ENCODE results near the gene GAL3ST1. TPM values are rescaled to one million over a fixed set of nuclear protein-coding genes. Genes with fewer than 3 reads are reported as not detected.

The GAL3ST1 gene
- total RNA-seq, 1 donor, result not detected

DNA sequence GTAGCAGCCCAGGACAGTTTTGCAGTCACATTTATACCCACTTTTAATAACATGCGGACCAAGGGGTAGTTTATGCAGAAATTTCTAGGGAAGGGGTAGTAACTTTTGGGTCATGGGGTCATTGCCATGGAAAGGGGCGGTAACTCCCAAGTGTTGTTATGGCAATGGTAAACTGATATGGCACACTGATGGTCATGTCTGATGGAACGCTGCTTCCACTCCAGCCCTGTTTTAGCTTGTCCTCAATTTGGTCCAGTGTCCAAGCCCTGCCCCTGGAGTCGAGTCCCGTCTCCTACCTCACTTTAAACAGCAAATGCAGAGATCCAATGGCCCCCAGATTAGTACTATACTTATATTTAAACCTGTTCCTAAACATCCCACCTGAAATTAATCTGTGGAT lies 57.7 kb downstream of the GAL3ST1 start:
- no peak for DNase-seq (ENCODE audit: low read depth)
- TF ChIP-seq, protein P1, sequence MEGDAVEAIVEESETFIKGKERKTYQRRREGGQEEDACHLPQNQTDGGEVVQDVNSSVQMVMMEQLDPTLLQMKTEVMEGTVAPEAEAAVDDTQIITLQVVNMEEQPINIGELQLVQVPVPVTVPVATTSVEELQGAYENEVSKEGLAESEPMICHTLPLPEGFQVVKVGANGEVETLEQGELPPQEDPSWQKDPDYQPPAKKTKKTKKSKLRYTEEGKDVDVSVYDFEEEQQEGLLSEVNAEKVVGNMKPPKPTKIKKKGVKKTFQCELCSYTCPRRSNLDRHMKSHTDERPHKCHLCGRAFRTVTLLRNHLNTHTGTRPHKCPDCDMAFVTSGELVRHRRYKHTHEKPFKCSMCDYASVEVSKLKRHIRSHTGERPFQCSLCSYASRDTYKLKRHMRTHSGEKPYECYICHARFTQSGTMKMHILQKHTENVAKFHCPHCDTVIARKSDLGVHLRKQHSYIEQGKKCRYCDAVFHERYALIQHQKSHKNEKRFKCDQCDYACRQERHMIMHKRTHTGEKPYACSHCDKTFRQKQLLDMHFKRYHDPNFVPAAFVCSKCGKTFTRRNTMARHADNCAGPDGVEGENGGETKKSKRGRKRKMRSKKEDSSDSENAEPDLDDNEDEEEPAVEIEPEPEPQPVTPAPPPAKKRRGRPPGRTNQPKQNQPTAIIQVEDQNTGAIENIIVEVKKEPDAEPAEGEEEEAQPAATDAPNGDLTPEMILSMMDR (IDR thresholded peaks at IDR 0.05; ENCODE audit: insufficient read depth, low read length), result no peak
- H3K4me3 ChIP-seq (ENCODE audit: low read depth, low read length), result no peak overlapping the region

DNA sequence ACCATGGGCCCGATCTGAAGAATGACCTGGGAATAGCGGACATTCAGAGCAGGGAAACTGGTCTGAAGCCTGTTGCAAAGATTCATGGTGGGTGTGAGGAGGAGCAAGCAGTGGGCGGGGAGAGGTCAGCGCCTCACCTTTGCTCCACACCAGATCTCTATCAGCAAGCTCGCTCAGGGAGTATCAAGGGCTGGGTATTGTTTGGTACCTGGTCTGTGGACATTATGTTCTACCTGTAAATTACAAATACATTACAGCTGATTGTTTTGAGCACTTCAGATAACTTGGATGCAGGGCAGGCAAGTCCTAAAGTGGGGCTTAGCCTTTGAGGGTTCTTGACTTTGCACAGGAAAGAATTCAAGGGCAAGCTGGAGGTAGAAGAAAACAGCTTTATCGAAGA lies 58.2 kb downstream of the GAL3ST1 start:
- no peak overlapping the region for H3K4me3 ChIP-seq (ENCODE audit: low read depth, low read length)
- DNase-seq (ENCODE audit: low read depth), result no peak
- TF ChIP-seq, protein P1 (IDR thresholded peaks at IDR 0.05; ENCODE audit: insufficient read depth, low read length), result no peak

DNA sequence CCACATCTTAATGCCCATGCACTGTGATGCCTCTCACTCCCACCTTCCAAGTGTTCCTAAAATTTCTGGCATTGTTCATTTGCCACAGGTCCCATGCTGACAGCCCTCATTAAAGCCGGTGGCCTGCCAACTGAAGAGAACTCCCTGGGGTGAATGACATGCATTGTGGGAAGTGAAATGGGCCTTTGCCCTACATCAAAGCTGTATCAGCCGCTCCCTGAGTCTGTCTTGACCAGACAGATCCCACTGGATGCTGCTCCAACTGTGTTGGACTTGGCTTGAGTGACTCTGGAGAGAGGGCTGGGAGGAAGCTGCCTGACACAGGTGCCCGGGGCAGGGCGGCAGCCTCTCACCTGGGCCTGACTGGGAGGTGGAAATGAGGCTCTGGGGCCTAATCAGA lies 60.2 kb downstream of the GAL3ST1 start:
- TF ChIP-seq, protein P1 (IDR thresholded peaks at IDR 0.05; ENCODE audit: insufficient read depth, low read length), result no peak
- DNase-seq (ENCODE audit: low read depth), result no peak
- no peak overlapping the region for H3K4me3 ChIP-seq (ENCODE audit: low read depth, low read length)

DNA sequence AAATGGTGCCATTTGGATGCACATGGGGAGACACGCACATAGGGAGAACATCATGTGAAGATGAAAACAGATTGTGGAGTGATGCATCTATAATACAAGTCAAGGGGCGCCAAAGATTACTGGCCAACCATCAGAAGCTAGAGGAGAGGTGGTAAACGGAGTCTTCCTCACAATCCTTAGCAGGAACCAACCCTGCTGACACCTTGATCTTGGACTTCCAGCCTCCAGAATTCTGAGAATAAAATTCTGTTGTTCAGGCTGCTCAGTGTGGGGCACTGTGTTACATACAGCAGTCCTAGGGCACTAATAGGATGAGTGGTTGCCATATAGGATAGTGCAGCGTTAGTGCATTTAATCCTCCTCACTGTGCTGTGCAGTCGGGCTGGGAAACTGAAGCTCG lies 61.0 kb downstream of the GAL3ST1 start:
- no peak overlapping the region for H3K4me3 ChIP-seq (ENCODE audit: low read depth, low read length)
- TF ChIP-seq, protein P1 (IDR thresholded peaks at IDR 0.05; ENCODE audit: insufficient read depth, low read length), result no peak
- DNase-seq (ENCODE audit: low read depth), result no peak

DNA sequence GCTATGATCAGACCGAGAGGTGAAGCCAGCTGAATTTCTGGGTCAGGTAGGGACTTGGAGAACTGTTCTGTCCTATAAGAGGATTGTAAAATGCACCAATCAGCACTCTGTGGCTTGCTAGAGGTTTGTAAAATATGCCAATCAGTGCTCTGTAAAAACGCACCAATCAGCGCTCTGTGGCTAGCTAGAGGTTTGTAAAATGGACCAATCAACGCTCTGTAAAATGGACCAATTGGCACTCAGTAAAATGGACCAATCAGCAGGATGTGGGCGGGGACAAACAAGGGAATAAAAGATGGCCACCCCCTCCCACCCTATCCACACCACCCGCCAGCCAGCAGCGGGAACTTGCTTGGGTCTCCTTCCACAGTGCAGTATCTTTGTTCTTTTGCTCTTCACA lies 62.6 kb downstream of the GAL3ST1 start:
- no peak overlapping the region for H3K4me3 ChIP-seq (ENCODE audit: low read depth, low read length)
- no peak for DNase-seq (ENCODE audit: low read depth)
- TF ChIP-seq, protein P1 (IDR thresholded peaks at IDR 0.05; ENCODE audit: insufficient read depth, low read length), result no peak

DNA sequence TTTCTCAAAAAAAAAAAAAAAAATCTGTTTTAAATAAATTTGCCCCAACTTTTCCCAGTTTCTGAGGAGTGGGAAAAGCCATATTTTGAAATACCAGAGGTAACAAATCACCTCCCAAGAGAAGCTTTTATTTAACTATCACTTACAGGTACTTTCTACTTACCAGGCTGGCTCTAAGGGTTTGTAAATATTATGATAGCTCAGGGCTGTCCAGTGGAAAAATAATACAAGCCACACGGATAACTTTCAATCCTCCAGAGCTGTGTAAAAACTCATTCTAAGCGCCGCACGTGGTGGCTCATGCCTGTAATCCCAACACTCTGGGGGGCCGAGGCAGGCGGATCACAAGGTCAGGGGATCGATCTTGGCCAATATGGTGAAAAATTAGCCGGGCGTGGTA lies 63.4 kb downstream of the GAL3ST1 start:
- TF ChIP-seq, protein P1 (IDR thresholded peaks at IDR 0.05; ENCODE audit: insufficient read depth, low read length), result no peak
- no peak overlapping the region for H3K4me3 ChIP-seq (ENCODE audit: low read depth, low read length)
- no peak for DNase-seq (ENCODE audit: low read depth)

DNA sequence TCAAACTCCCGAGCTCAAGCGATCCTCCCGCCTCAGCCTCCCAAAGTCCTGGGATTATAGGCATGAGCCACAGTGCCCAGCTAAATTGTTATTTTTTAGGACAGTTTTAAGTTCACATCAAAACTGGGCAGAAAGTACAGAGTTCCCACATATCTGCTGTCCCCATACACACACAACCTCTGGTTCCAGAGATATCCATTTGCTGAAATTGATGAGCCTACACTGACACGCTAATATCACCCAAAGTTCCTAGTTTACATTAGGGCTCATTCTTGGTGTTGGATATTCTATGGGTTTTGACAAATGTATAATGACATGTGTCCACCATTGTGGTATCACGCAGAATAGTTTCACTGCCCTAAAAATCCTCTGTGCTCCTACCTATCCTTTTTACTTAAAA lies 66.2 kb downstream of the GAL3ST1 start:
- no peak overlapping the region for H3K4me3 ChIP-seq (ENCODE audit: low read depth, low read length)
- TF ChIP-seq, protein P1 (IDR thresholded peaks at IDR 0.05; ENCODE audit: insufficient read depth, low read length), result no peak
- no peak for DNase-seq (ENCODE audit: low read depth)

Data from fibroblast of the aortic adventitia (primary cell).